CD4-positive, CD25-positive, alpha-beta regulatory T cell (primary cell): ENCODE results near the gene REG4. TPM values are rescaled to one million over a fixed set of nuclear protein-coding genes. Genes with fewer than 3 reads are reported as not detected.

Experiments used
- ATAC-seq, 2 donors: fragments of 150-1000 bp; cut with Tn5 transposase; one replicate each; pipeline ENCODE4 v1.10.0; 2021; ENCODE audit warnings: low read depth in 2 of 2, moderate number of reproducible peaks in 2 of 2, moderate library complexity in 1 of 2
- DNase-seq, 3 donors: peaks; one replicate each; pipeline versions ENCODE4 v3.0.0 to v3.0.0-alpha.2; 2012 to 2022; ENCODE audit warnings: mixed read lengths in 1 of 3
- H3K27ac ChIP-seq: one replicate; pipeline ENCODE4 v1.7.0; 2013; ENCODE audit warnings: mild to moderate bottlenecking, low read length; ENCODE audit not compliant: insufficient read depth, poor library complexity, severe bottlenecking
- H3K27me3 ChIP-seq: one replicate; pipeline ENCODE4 v1.7.0; 2013; ENCODE audit warnings: low read length; ENCODE audit not compliant: control insufficient read depth, insufficient read depth
- H3K36me3 ChIP-seq: one replicate; pipeline ENCODE4 v1.7.0; 2013; ENCODE audit warnings: mild to moderate bottlenecking, low read length, moderate library complexity; ENCODE audit not compliant: control insufficient read depth, insufficient read depth
- H3K4me1 ChIP-seq: 2 replicates; pipeline ENCODE4 v1.7.0; 2013; ENCODE audit warnings: mild to moderate bottlenecking, low read length; ENCODE audit not compliant: insufficient read depth, control insufficient read depth, poor library complexity, severe bottlenecking
- H3K4me3 ChIP-seq: one replicate; pipeline ENCODE4 v1.7.0; 2013; ENCODE audit warnings: low read depth, mild to moderate bottlenecking, low read length, moderate library complexity
- H3K9me3 ChIP-seq, 2 experiments: 1 replicate in 1 of 2; 2 replicates in 1 of 2; pipeline ENCODE4 v1.7.0; 2013; ENCODE audit warnings: low read length in 2 of 2, mild to moderate bottlenecking in 1 of 2, moderate library complexity in 1 of 2; ENCODE audit not compliant: control insufficient read depth in 2 of 2
- H3K27ac Mint-ChIP-seq, 3 donors: one replicate each; pipeline ENCODE4 v1.8.0; 2020 to 2022; ENCODE audit warnings: mild to moderate bottlenecking in 3 of 3, mixed read lengths in 3 of 3, moderate library complexity in 2 of 3
- H3K27me3 Mint-ChIP-seq: one replicate; pipeline ENCODE4 v1.8.0; 2022; ENCODE audit warnings: mild to moderate bottlenecking, mixed read lengths
- H3K36me3 Mint-ChIP-seq: one replicate; pipeline ENCODE4 v1.8.0; 2020; ENCODE audit warnings: mixed read lengths
- H3K4me1 Mint-ChIP-seq, 4 donors: one replicate each; pipeline ENCODE4 v1.8.0; 2020 to 2022; ENCODE audit warnings: mixed read lengths in 4 of 4, mild to moderate bottlenecking in 1 of 4
- H3K4me3 Mint-ChIP-seq, 4 donors: one replicate each; pipeline ENCODE4 v1.8.0; 2020 to 2022; ENCODE audit warnings: mild to moderate bottlenecking in 4 of 4, mixed read lengths in 4 of 4, moderate library complexity in 3 of 4
- H3K9me3 Mint-ChIP-seq, 7 donors: one replicate each; pipeline ENCODE4 v1.8.0; 2020 to 2022; ENCODE audit warnings: mixed read lengths in 7 of 7, mild to moderate bottlenecking in 3 of 7, moderate library complexity in 2 of 7
- polyA plus RNA-seq, 4 donors: library from polyadenylated mRNA; unstranded; fragments of 300-500 nt; fragmentation: Illumina TruSeq; gene quantifications; one replicate each; pipeline ENCODE4 v1.2.3, GENCODE V29; 2021
- total RNA-seq: library from RNA; stranded (reverse); gene quantifications from one replicate; pipeline ENCODE4 v1.2.3, GENCODE V29; 2022

The REG4 gene
- total and polyA plus RNA-seq, 5 donors from 2014 or later = 0.41 to 1.5 TPM; not detected in 3

GRCh38 chr1:119766374-119766794, 44.9 kb downstream of the REG4 start:
- DNase-seq (no peak), ATAC-seq (no peak)
- no peaks in the 10 kb centered on the region for H3K9me3 Mint-ChIP-seq
- Histone ChIP-seq H3K4me3 (no peak overlapping the region), H3K27me3 (peaks cover 12% of the 10 kb centered on the region), H3K9me3 (no peaks in the 10 kb centered on the region), H3K36me3 (no peaks in the 10 kb centered on the region), H3K4me1 (no peaks in the 10 kb centered on the region), H3K27ac (no peak overlapping the region)
- H3K4me1 Mint-ChIP-seq = no peaks in the 10 kb centered on the region
- H3K36me3 Mint-ChIP-seq = no peaks in the 10 kb centered on the region
- peaks cover 32% of the 10 kb centered on the region for H3K27me3 Mint-ChIP-seq
- no peak overlapping the region for H3K27ac Mint-ChIP-seq
- no peak overlapping the region for H3K4me3 Mint-ChIP-seq

DNA sequence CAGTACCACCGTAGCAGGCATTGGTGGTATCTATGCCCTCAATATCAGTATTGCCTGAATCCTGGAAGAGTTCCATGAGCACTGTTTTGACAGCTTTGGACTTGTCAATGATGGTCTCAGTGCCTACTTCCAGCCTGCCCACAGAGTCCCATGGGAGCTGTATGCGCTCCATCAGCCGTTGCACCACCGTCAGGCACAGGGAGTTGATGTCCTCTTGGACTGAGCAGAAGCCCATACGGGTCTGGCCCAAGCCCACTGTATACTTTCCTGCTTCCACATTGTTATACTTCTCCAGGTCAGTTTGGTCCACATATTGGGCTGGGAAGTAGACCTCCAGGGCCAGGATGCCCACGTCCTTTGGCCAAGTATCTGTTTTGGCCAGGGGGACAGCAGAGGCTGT, 47.0 kb downstream of the REG4 start:
- ATAC-seq (no peak), DNase-seq (no peak)
- Histone ChIP-seq H3K36me3 (no peaks in the 10 kb centered on the region), H3K4me3 (no peak overlapping the region), H3K27me3 (peaks cover 9% of the 10 kb centered on the region), H3K9me3 (no peaks in the 10 kb centered on the region), H3K27ac (no peak overlapping the region), H3K4me1 (no peaks in the 10 kb centered on the region)
- no peak overlapping the region for H3K4me3 Mint-ChIP-seq
- no peak overlapping the region for H3K27ac Mint-ChIP-seq
- H3K4me1 Mint-ChIP-seq = no peaks in the 10 kb centered on the region
- no peaks in the 10 kb centered on the region for H3K9me3 Mint-ChIP-seq
- peaks cover 35% of the 10 kb centered on the region for H3K27me3 Mint-ChIP-seq
- H3K36me3 Mint-ChIP-seq = no peaks in the 10 kb centered on the region

DNA sequence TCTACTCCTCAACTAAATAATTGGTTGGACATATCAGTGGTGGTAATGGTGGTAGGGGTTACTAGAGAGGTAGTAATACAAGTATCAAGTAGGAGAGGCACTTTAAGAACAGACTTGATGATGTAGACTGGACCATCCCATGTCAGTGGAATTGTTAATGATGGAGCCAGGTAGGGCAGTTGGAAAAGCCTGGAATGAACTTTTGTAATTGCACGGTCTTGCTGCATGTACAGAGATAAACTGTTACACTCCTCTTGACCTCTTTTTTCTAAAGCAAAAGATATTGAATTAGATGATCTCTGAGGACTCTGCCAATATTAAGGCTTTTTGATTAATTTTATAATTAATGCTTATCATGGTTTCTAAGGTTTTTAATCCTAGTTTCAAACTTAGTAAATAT, 48.3 kb downstream of the REG4 start:
- no peaks in the 10 kb centered on the region for H3K36me3 Mint-ChIP-seq
- no peaks in the 10 kb centered on the region for H3K36me3 ChIP-seq
- DNase-seq (no peak), ATAC-seq (no peak)
- H3K27me3 ChIP-seq = peaks cover 7% of the 10 kb centered on the region
- no peak overlapping the region for H3K27ac ChIP-seq
- no peaks in the 10 kb centered on the region for H3K4me1 ChIP-seq
- H3K4me1 Mint-ChIP-seq = no peaks in the 10 kb centered on the region
- no peak overlapping the region for H3K4me3 Mint-ChIP-seq
- H3K9me3 Mint-ChIP-seq = no peaks in the 10 kb centered on the region
- no peaks in the 10 kb centered on the region for H3K9me3 ChIP-seq
- H3K27ac Mint-ChIP-seq = no peak overlapping the region
- no peak overlapping the region for H3K4me3 ChIP-seq
- peaks cover 35% of the 10 kb centered on the region for H3K27me3 Mint-ChIP-seq

DNA sequence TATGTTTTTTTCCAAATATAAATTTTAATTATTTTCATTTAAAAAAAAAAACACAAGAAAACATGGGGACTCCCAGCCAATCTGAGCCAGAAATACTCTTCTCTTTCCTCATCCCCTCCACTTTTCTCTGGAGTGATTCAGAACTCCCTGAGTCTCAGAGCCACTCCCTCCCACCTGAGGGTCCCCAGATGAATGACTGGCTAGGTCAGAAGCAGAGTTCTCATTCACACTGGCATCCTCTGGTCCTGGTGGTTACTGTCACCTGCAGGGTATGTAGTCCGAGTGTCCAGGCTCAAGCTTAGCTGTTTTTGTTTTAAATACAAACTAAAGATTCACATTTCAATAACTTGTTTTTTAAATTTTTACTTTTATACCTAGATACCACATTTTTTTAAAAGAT, 48.9 kb downstream of the REG4 start:
- no peaks in the 10 kb centered on the region for H3K4me1 Mint-ChIP-seq
- no peak overlapping the region for H3K27ac Mint-ChIP-seq
- DNase-seq (no peak), ATAC-seq (no peak)
- Histone ChIP-seq H3K36me3 (no peaks in the 10 kb centered on the region), H3K4me3 (no peak overlapping the region), H3K27me3 (peaks cover 7% of the 10 kb centered on the region), H3K9me3 (no peaks in the 10 kb centered on the region), H3K4me1 (no peaks in the 10 kb centered on the region), H3K27ac (no peak overlapping the region)
- peaks cover 35% of the 10 kb centered on the region for H3K27me3 Mint-ChIP-seq
- no peaks in the 10 kb centered on the region for H3K36me3 Mint-ChIP-seq
- H3K9me3 Mint-ChIP-seq = no peaks in the 10 kb centered on the region
- H3K4me3 Mint-ChIP-seq = no peak overlapping the region

DNA sequence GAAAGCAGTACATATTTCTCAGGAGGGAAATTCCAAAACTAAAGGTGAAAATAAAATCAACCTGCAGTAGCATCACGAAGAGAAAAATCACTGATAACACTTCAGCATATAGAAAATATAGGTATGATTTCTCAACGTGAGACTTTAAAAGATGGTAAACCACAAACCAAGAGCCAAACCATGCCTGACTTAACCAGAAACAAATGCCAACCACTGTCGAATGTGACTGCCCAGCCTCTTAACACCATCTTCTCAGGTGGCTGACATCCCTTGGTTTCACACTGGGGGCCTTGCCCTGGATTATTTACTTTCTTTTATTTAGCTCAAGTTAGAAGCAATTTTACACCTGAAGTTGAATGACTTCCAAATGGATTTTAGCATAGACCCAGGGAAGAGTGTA, 52.7 kb downstream of the REG4 start:
- Histone ChIP-seq H3K36me3 (no peaks in the 10 kb centered on the region), H3K27me3 (peaks cover 2% of the 10 kb centered on the region), H3K9me3 (no peaks in the 10 kb centered on the region), H3K4me1 (no peaks in the 10 kb centered on the region), H3K4me3 (no peak overlapping the region), H3K27ac (no peak overlapping the region)
- no peak overlapping the region for H3K27ac Mint-ChIP-seq
- peaks cover 10% of the 10 kb centered on the region for H3K27me3 Mint-ChIP-seq
- peaks cover 0 to 2% (median 0%) of the 10 kb centered on the region in 7 donors for H3K9me3 Mint-ChIP-seq
- no peak for DNase-seq
- H3K4me3 Mint-ChIP-seq = no peak overlapping the region
- ATAC-seq = no peak
- no peaks in the 10 kb centered on the region for H3K36me3 Mint-ChIP-seq
- no peaks in the 10 kb centered on the region for H3K4me1 Mint-ChIP-seq

DNA sequence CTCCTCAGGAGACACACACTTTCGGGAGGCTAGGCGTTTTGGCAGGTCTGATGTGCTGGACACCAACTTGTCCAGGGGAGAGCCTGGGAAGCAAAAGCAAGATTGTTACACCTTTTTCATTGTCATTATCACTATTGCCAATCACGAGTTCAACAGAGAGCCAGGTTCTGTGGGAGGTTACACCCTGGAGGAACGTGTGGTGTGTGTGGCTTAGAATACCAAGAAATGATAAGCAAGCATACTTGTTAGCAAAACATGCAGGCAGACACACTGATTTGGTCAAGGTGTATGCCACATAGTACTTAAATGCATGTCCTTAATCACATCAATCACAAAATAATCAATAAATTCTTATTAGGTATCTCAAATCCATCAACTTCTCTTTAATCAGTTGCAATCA, 58.7 kb downstream of the REG4 start:
- peaks cover 4% of the 10 kb centered on the region for H3K27me3 ChIP-seq
- no peak overlapping the region for H3K4me3 ChIP-seq
- Mint-ChIP-seq H3K27me3 (peaks cover 14% of the 10 kb centered on the region), H3K4me3 (no peak overlapping the region), H3K9me3 (peaks cover 0 to 2% (median 0%) of the 10 kb centered on the region in 7 donors), H3K4me1 (no peaks in the 10 kb centered on the region), H3K27ac (no peak overlapping the region), H3K36me3 (no peaks in the 10 kb centered on the region)
- DNase-seq = peak in 1 of 3 donors; percentile 20
- H3K4me1 ChIP-seq = no peaks in the 10 kb centered on the region
- H3K27ac ChIP-seq = no peak overlapping the region
- no peaks in the 10 kb centered on the region for H3K36me3 ChIP-seq
- no peak for ATAC-seq
- no peaks in the 10 kb centered on the region for H3K9me3 ChIP-seq

- H3K27ac ChIP-seq = no peak overlapping the region
- Mint-ChIP-seq H3K27me3 (peaks cover 18% of the 10 kb centered on the region), H3K9me3 (peaks cover 0 to 1% (median 0%) of the 10 kb centered on the region in 7 donors), H3K4me1 (peaks cover 0 to 3% (median 0%) of the 10 kb centered on the region in 4 donors), H3K36me3 (no peaks in the 10 kb centered on the region), H3K27ac (no peak overlapping the region), H3K4me3 (no peak overlapping the region)
- DNase-seq = no peak
- H3K4me1 ChIP-seq = no peaks in the 10 kb centered on the region
- H3K4me3 ChIP-seq = no peak overlapping the region
- H3K36me3 ChIP-seq = no peaks in the 10 kb centered on the region
- H3K9me3 ChIP-seq = no peaks in the 10 kb centered on the region
- no peak for ATAC-seq
- peaks cover 4% of the 10 kb centered on the region for H3K27me3 ChIP-seq
Measured at GRCh38 chr1:119748040-119748439, 63.2 kb downstream of the REG4 start.

- Histone ChIP-seq H3K4me3 (no peak overlapping the region), H3K36me3 (no peaks in the 10 kb centered on the region), H3K4me1 (no peaks in the 10 kb centered on the region), H3K27ac (no peak overlapping the region), H3K9me3 (no peaks in the 10 kb centered on the region), H3K27me3 (no peaks in the 10 kb centered on the region)
- no peak overlapping the region for H3K27ac Mint-ChIP-seq
- DNase-seq = no peak
- H3K4me3 Mint-ChIP-seq = no peak overlapping the region
- no peaks in the 10 kb centered on the region for H3K36me3 Mint-ChIP-seq
- H3K27me3 Mint-ChIP-seq = peaks cover 15% of the 10 kb centered on the region
- peaks cover 0 to under 1% (median 0%) of the 10 kb centered on the region in 7 donors for H3K9me3 Mint-ChIP-seq
- ATAC-seq = no peak
- peaks cover 0 to 3% (median 0%) of the 10 kb centered on the region in 4 donors for H3K4me1 Mint-ChIP-seq
Measured at GRCh38 chr1:119747451-119747850, 63.8 kb downstream of the REG4 start.
